Measurements from ENCODE around the gene CEBPG. TPM values are rescaled to one million over a fixed set of nuclear protein-coding genes. Genes with fewer than 3 reads are reported as not detected.

CEBPG gene
- total RNA-seq, 6 donors from 2014 or later: 11.5 to 44.7 (median 22.7) TPM

DNA sequence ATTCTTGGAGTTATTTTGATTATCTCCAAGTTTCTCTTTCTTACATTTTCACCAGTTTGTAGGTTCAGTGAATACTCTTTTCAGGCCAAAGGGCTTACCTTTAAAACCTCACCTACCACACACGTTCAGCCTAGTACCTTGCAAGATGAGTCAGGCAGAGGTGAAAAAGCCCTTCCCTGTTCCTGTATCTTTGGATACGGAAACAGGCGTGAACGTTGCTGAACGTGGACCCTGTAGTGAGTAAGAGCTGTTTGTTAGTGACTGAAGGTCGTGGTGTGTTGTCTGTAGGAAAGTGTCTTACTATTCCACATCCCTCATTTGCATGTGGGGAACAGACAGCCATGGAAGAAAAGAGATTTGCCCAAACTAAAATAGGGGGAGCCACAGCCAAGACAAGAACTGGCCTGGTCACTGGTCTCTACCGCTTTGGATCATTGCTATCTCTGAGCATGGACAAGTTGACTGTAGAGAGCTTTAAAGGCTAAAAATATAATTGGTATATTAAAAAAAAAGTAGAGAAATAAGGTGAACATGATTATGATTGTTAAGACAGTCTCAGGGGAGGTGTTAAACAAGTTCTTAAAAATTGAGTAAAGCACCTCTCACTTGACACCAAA, 3.5 kb downstream of the CEBPG start:
- ATAC-seq (ENCODE audit: low FRiP score in 2 of 2) (no peak), DNase-seq (no peak)
- H3K9me3 ChIP-seq: no peaks in the 10 kb centered on the region
- H3K4me1 ChIP-seq: peaks cover 30 to 41% (median 33%) of the 10 kb centered on the region in 4 donors
- peak overlapping the region; percentile 60 to 99 (median 67) for H3K27ac ChIP-seq
- 73 to 83% methylated on average over 7 of the region's 7 CpGs for WGBS, 2 donors
- H3K4me3 ChIP-seq: no peak overlapping the region
- H3K36me3 ChIP-seq: peaks cover 6 to 26% (median 12%) of the 10 kb centered on the region in 4 donors
- TF ChIP-seq EP300 (IDR thresholded peaks at IDR 0.05) (no peak), POLR2AphosphoS5 (IDR thresholded peaks at IDR 0.05) (no peak)
- no peaks in the 10 kb centered on the region for H3K27me3 ChIP-seq

DNA sequence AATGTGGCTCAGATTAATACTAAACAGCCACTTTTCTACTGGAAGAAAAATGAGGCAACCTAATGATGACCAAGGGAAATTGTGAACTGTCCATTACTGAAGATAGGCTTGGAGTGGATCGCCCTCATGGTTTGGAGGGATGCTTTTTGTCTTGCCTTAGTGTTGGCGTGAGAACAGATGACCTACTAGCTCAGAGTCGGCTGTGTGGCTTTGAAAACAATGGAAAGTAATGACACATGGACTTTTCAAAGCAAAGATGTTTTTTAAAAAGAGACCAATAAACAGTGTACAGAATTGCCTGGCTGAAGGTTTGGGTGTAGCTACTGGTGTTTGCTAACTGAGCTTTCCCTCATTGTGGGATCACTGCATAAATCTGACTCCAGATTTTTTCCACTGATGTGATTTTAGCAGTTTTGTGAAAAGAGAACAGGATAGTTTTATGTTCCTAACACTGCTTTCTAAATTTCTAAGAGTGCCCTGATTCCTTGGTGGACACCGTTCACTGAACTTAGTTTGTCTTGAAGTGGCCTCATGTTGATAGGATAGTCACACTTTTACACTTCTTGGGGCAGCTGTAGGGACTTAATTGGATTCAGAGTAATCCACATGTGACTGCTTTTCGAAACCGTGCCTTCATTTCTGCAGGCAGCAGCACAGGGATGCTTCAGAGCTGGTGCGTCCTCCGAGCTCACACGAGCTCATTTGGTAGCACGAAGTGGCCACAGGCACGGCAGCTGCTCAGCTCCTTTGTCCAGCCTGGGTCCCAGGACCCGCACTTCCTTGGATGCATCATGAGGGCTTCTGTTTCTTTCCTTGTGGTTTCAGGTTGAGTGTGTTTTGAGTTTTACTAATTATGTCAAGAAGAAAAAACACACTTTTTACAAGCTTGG, 4.3 kb downstream of the CEBPG start:
- H3K27ac ChIP-seq: peak overlapping the region; percentile 60 to 99 (median 67)
- H3K36me3 ChIP-seq: peaks cover 6 to 27% (median 12%) of the 10 kb centered on the region in 4 donors
- H3K4me3 ChIP-seq: no peak overlapping the region
- H3K4me1 ChIP-seq: peaks cover 30 to 41% (median 33%) of the 10 kb centered on the region in 4 donors
- H3K27me3 ChIP-seq: no peaks in the 10 kb centered on the region
- no peak for ATAC-seq (ENCODE audit: low FRiP score in 2 of 2)
- DNase-seq: peak in 1 of 2 donors; percentile 5
- TF ChIP-seq, protein P1, sequence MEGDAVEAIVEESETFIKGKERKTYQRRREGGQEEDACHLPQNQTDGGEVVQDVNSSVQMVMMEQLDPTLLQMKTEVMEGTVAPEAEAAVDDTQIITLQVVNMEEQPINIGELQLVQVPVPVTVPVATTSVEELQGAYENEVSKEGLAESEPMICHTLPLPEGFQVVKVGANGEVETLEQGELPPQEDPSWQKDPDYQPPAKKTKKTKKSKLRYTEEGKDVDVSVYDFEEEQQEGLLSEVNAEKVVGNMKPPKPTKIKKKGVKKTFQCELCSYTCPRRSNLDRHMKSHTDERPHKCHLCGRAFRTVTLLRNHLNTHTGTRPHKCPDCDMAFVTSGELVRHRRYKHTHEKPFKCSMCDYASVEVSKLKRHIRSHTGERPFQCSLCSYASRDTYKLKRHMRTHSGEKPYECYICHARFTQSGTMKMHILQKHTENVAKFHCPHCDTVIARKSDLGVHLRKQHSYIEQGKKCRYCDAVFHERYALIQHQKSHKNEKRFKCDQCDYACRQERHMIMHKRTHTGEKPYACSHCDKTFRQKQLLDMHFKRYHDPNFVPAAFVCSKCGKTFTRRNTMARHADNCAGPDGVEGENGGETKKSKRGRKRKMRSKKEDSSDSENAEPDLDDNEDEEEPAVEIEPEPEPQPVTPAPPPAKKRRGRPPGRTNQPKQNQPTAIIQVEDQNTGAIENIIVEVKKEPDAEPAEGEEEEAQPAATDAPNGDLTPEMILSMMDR (IDR thresholded peaks at IDR 0.05): no peak
- no peak for TF ChIP-seq EP300 (IDR thresholded peaks at IDR 0.05)
- TF ChIP-seq POLR2A (IDR thresholded peaks at IDR 0.05): no peak
- no peak for TF ChIP-seq POLR2AphosphoS5 (IDR thresholded peaks at IDR 0.05)
- H3K9me3 ChIP-seq: no peaks in the 10 kb centered on the region
- WGBS, 2 donors: 88 to 92% methylated on average over 12 of the region's 12 CpGs

DNA sequence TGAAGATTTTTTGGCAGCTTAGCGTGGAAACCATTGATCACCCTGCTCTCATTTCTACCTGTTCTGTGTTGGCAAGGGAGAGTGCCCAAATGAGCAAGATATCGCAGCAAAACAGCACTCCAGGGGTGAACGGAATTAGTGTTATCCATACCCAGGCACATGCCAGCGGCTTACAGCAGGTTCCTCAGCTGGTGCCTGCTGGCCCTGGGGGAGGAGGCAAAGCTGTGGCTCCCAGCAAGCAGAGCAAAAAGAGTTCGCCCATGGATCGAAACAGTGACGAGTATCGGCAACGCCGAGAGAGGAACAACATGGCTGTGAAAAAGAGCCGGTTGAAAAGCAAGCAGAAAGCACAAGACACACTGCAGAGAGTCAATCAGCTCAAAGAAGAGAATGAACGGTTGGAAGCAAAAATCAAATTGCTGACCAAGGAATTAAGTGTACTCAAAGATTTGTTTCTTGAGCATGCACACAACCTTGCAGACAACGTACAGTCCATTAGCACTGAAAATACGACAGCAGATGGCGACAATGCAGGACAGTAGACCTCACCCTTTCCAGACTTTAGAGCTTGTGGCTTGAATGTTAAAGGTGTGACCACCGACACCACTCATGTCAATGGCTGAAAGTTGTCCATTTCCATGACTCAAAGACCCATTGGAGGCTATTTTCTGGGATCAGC, 5.8 kb downstream of the CEBPG start:
- H3K27ac ChIP-seq: no peak overlapping the region
- no peaks in the 10 kb centered on the region for H3K27me3 ChIP-seq
- H3K4me3 ChIP-seq: no peak overlapping the region
- peaks cover 30 to 41% (median 33%) of the 10 kb centered on the region in 4 donors for H3K4me1 ChIP-seq
- DNase-seq (no peak), ATAC-seq (ENCODE audit: low FRiP score in 2 of 2) (no peak)
- TF ChIP-seq, protein P1 (IDR thresholded peaks at IDR 0.05): no peak
- TF ChIP-seq POLR2A (IDR thresholded peaks at IDR 0.05) (no peak), EP300 (IDR thresholded peaks at IDR 0.05) (no peak), POLR2AphosphoS5 (IDR thresholded peaks at IDR 0.05) (no peak)
- 93 to 98% methylated on average over 16 of the region's 16 CpGs for WGBS, 2 donors
- no peaks in the 10 kb centered on the region for H3K9me3 ChIP-seq
- peaks cover 6 to 33% (median 15%) of the 10 kb centered on the region in 4 donors for H3K36me3 ChIP-seq

DNA sequence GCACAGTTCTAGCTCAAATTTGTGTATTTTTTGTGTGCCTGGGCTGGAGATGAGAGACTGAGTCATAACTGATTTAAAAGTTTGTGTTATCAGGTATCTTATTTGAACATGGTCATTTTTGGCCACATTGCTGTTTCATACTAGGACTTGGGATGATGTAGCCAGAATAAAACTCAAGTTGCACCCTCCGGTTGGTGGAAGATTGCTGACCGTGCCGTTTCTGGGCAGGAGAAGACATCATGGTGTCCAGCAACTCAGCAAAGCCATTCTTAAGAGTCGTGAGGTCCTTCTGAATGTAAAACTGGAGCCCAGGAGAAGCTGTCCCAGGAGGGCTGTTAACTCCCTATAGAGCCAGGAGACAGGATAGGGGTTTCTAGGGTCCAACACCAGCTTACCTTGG, 7.6 kb downstream of the CEBPG start:
- no peaks in the 10 kb centered on the region for H3K9me3 ChIP-seq
- 92 to 94% methylated on average over 4 of the region's 4 CpGs for WGBS, 2 donors
- peaks cover 6 to 39% (median 16%) of the 10 kb centered on the region in 4 donors for H3K36me3 ChIP-seq
- H3K4me3 ChIP-seq: no peak overlapping the region
- TF ChIP-seq POLR2A (IDR thresholded peaks at IDR 0.05) (no peak), POLR2AphosphoS5 (IDR thresholded peaks at IDR 0.05) (no peak), EP300 (IDR thresholded peaks at IDR 0.05) (no peak)
- TF ChIP-seq, protein P1 (IDR thresholded peaks at IDR 0.05): no peak
- DNase-seq (no peak), ATAC-seq (ENCODE audit: low FRiP score in 2 of 2) (no peak)
- H3K27ac ChIP-seq: no peak overlapping the region
- peaks cover 15 to 24% (median 19%) of the 10 kb centered on the region in 4 donors for H3K4me1 ChIP-seq
- H3K27me3 ChIP-seq: no peaks in the 10 kb centered on the region

DNA sequence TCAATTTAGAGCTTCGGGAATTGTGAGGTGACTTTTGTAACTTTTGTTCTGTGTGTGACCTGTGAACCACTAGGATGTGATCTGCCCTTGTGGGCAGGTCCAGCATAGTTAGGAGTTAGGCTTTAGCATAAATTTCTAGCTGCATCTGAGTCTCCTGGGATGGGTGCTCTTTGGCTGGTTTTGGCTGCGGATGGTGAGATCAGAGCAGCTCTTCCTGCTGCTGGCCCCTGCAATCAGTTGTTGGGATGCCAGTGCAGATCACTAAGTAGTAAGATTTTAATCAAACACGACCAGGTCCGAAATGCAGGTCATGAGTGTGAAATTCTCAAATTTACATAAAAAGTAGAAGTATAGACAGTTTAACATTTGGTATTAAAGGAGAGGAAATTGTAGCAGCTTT, 8.5 kb downstream of the CEBPG start:
- no peaks in the 10 kb centered on the region for H3K27me3 ChIP-seq
- H3K9me3 ChIP-seq: no peaks in the 10 kb centered on the region
- H3K4me3 ChIP-seq: no peak overlapping the region
- ATAC-seq (ENCODE audit: low FRiP score in 2 of 2) (no peak), DNase-seq (no peak)
- TF ChIP-seq EP300 (IDR thresholded peaks at IDR 0.05) (no peak), POLR2AphosphoS5 (IDR thresholded peaks at IDR 0.05) (no peak), POLR2A (IDR thresholded peaks at IDR 0.05) (no peak)
- TF ChIP-seq, protein P1 (IDR thresholded peaks at IDR 0.05): no peak
- WGBS, 2 donors: 90 to 97% methylated on average over 4 of the region's 4 CpGs
- H3K4me1 ChIP-seq: peaks cover 6 to 15% (median 11%) of the 10 kb centered on the region in 4 donors
- peaks cover 8 to 48% (median 21%) of the 10 kb centered on the region in 4 donors for H3K36me3 ChIP-seq
- H3K27ac ChIP-seq: no peak overlapping the region
